ENCODE measurements around the gene SLC16A12. TPM values are rescaled to one million over a fixed set of nuclear protein-coding genes. Genes with fewer than 3 reads are reported as not detected.

SLC16A12 gene
- total RNA-seq, 1 experiment from 2014 or later, result 10.9 TPM

GRCh38 chr10:89535171-89536012 lies at the start of gene SLC16A12 (continued):
- TF ChIP-seq IRF1 (CRISPR knock-in tag; IDR thresholded peaks at IDR 0.05) (0 out of 2 replicates have a peak, but pooled peaks have one; percentile 73), USF2 (CRISPR knock-in tag; IDR thresholded peaks at IDR 0.05) (peak; percentile 68), ZBTB43 (CRISPR knock-in tag; IDR thresholded peaks at IDR 0.05) (no peak), PREB (CRISPR knock-in tag; IDR thresholded peaks at IDR 0.05; ENCODE audit: borderline replicate concordance) (no peak), CREM (CRISPR knock-in tag; IDR thresholded peaks at IDR 0.05) (peak; percentile 57; the same call in 1 of the 2 replicates)

- Mint-ChIP-seq H3K36me3 (peaks cover 12% of the 10 kb centered on the region), H3K27ac (peak overlapping the region; percentile 10; the same call in 1 of the 2 replicates), H3K9me3 (peaks cover 5% of the 10 kb centered on the region), H3K4me1 (peaks cover 19% of the 10 kb centered on the region), H3K27me3 (ENCODE audit: low read depth) (no peaks in the 10 kb centered on the region), H3K4me3 (no peak overlapping the region)
- TF ChIP-seq ZNF317 (CRISPR knock-in tag; IDR thresholded peaks at IDR 0.05; ENCODE audit: borderline replicate concordance, low read depth) (no peak), ATF1 (CRISPR knock-in tag; IDR thresholded peaks at IDR 0.05) (no peak), HMGXB4 (CRISPR knock-in tag; IDR thresholded peaks at IDR 0.05) (no peak), IRF2 (CRISPR knock-in tag; IDR thresholded peaks at IDR 0.05; ENCODE audit: borderline replicate concordance, low read depth) (no peak), AFF4 (CRISPR knock-in tag; IDR thresholded peaks at IDR 0.05; ENCODE audit: borderline replicate concordance) (no peak), CBFB (CRISPR knock-in tag; IDR thresholded peaks at IDR 0.05; ENCODE audit: low read depth) (no peak), CDX4 (CRISPR knock-in tag; IDR thresholded peaks at IDR 0.05; ENCODE audit: borderline replicate concordance) (no peak), FOXK1 (CRISPR knock-in tag; IDR thresholded peaks at IDR 0.05) (no peak), JUN (CRISPR knock-in tag; IDR thresholded peaks at IDR 0.05) (no peak)
- ATAC-seq (no peak), DNase-seq (ENCODE audit: low spot score) (no peak)
- CTCF ChIA-PET, result no interaction called here
- POLR2A ChIA-PET, result interaction anchor here (1.0 kb wide), 1 partner anchor 62 kb away, joined by 4 read pairs; no protein-coding TSS in a partner anchor
Observed at GRCh38 chr10:89582022-89582421, 46.6 kb upstream of the SLC16A12 start.
